ENCODE results near the gene C1QTNF12. TPM values are rescaled to one million over a fixed set of nuclear protein-coding genes. Genes with fewer than 3 reads are reported as not detected.
A peak's percentile ranks its signal among the peaks of the same experiment; 100 is the strongest.

Gene C1QTNF12
- total RNA-seq, 1 experiment from 2014 or later, result 4.4 TPM

DNA sequence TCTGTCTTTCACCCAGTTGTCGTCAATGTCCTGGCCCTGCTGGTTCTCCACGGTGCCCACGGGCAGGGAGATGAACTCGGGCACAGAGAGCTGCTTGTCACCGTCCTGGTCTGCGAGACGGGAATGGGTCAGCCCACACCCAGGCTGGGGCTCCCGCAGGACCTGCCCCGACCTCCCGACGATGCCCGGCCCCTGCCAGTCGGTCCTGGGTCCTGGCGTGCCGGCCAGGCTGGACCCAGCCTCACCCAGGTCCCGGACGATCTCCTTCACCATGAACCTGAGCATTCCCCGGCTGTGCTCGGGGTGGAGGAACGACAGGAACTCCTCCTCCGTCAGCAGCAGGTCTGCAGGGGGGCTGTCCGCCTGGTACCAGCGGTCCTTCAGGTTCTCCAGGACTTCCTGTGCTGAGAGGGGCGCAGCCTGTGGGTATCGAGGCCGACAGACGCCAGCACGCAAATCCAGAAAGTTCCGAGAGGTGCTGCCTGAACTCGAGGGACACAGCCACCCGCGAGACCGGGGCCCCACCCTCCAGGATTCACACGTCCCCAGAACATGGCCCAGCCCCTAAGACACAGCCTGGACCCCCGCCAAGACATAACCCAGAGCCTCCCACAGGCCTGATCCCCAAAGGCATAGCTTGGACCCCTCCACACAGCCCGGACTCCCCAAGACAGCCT lies 27.9 kb downstream of the C1QTNF12 start:
- H3T11ph ChIP-seq (ENCODE audit: low read length), result no peak overlapping the region
- H3K4me1 Mint-ChIP-seq, result peaks cover 0 to 4% of the 10 kb centered on the region in 2 experiments; a peak in 1 of 4 replicates
- no peak overlapping the region for H2BK20ac ChIP-seq (ENCODE audit: low read depth, low read length, poor library complexity, severe bottlenecking)
- no peaks in the 10 kb centered on the region for H3K23me2 ChIP-seq (ENCODE audit: insufficient read length, low read depth, low read length, poor library complexity, severe bottlenecking)
- no peak overlapping the region for H4K8ac ChIP-seq (replicated peaks; ENCODE audit: insufficient read length, low read depth, low read length)
- H2BK12ac ChIP-seq (ENCODE audit: insufficient read length, low read depth, low read length), result no peak overlapping the region
- no peak overlapping the region for H4K91ac ChIP-seq (ENCODE audit: insufficient read length, low read depth, low read length)
- H3K27ac Mint-ChIP-seq, result 0 out of 7 replicates have a peak overlapping the region, but pooled peaks of 1 of the 3 experiments have one; percentile 40
- H3K4me1 ChIP-seq (ENCODE audit: insufficient read depth, low read length), result no peaks in the 10 kb centered on the region
- no peak overlapping the region for H2AK5ac ChIP-seq (ENCODE audit: insufficient read length, low read length)
- H3K4ac ChIP-seq (ENCODE audit: low read depth, low read length), result no peak overlapping the region
- WGBS (ENCODE audit: extremely low coverage, insufficient read length, low lambda C conversion rate), result no CpG with 5 or more reads among the region's 36 CpGs
- H3K79me1 ChIP-seq (ENCODE audit: insufficient read depth, low read depth, low read length, poor library complexity, severe bottlenecking), result no peaks in the 10 kb centered on the region
- no peaks in the 10 kb centered on the region for H3K79me2 ChIP-seq (ENCODE audit: insufficient read depth, low read length)
- H2BK120ac ChIP-seq (ENCODE audit: low read depth, low read length, poor library complexity, severe bottlenecking), result no peak overlapping the region
- no peak overlapping the region for H3K4me2 ChIP-seq (ENCODE audit: insufficient read depth, insufficient read length, low read length)
- no peak overlapping the region for H3K9ac ChIP-seq (ENCODE audit: extremely low read depth, insufficient read length, low read length)
- H3K56ac ChIP-seq (ENCODE audit: insufficient read length, low read depth, low read length), result no peak overlapping the region
- H2AFZ ChIP-seq (ENCODE audit: low read length), result no peak overlapping the region
- no peaks in the 10 kb centered on the region; the same call in 1 of the 2 replicates for H3K27me3 Mint-ChIP-seq (ENCODE audit: low read depth)
- H3K9me3 ChIP-seq (ENCODE audit: control insufficient read depth, low read depth, low read length), result no peaks in the 10 kb centered on the region
- no peak overlapping the region for H3K23ac ChIP-seq (ENCODE audit: insufficient read length, low read depth, low read length)
- peaks cover 22 to 47% (median 37%) of the 10 kb centered on the region in 3 experiments for H3K36me3 Mint-ChIP-seq (ENCODE audit: insufficient read depth in 1 of 3, low read depth in 3 of 3)
- H3K27me3 ChIP-seq (ENCODE audit: insufficient read depth, low read length), result no peaks in the 10 kb centered on the region
- H2BK5ac ChIP-seq (ENCODE audit: insufficient read length, low read length), result no peak overlapping the region
- no peak overlapping the region for H3K27ac ChIP-seq (ENCODE audit: insufficient read length, low read depth, low read length)
- no peaks in the 10 kb centered on the region for H4K20me1 ChIP-seq (ENCODE audit: control insufficient read depth, insufficient read depth, insufficient read length)
- TF ChIP-seq, protein P1, sequence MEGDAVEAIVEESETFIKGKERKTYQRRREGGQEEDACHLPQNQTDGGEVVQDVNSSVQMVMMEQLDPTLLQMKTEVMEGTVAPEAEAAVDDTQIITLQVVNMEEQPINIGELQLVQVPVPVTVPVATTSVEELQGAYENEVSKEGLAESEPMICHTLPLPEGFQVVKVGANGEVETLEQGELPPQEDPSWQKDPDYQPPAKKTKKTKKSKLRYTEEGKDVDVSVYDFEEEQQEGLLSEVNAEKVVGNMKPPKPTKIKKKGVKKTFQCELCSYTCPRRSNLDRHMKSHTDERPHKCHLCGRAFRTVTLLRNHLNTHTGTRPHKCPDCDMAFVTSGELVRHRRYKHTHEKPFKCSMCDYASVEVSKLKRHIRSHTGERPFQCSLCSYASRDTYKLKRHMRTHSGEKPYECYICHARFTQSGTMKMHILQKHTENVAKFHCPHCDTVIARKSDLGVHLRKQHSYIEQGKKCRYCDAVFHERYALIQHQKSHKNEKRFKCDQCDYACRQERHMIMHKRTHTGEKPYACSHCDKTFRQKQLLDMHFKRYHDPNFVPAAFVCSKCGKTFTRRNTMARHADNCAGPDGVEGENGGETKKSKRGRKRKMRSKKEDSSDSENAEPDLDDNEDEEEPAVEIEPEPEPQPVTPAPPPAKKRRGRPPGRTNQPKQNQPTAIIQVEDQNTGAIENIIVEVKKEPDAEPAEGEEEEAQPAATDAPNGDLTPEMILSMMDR (conservative IDR thresholded peaks at IDR 0.05), result no peak
- H3K9me3 Mint-ChIP-seq, result no peaks in the 10 kb centered on the region; a peak in 1 of 5 replicates
- no peak overlapping the region for H2BK15ac ChIP-seq (ENCODE audit: low read depth, low read length)
- no peak overlapping the region for H3K14ac ChIP-seq (ENCODE audit: insufficient read depth, low read length)
- no peak overlapping the region for H4K5ac ChIP-seq (ENCODE audit: insufficient read length, low read depth, low read length)
- no peak overlapping the region for H3K18ac ChIP-seq (ENCODE audit: insufficient read length, low read depth, low read length)
- DNase-seq, result no peak
- no peak overlapping the region for H3K4me3 Mint-ChIP-seq
